ENCODE measurements around the gene LIN28A.

GRCh38 chr1:26373789-26374188 is 36.8 kb upstream of the LIN28A start:
- no peak for TF ChIP-seq BACH2 (CRISPR knock-in tag; IDR thresholded peaks at IDR 0.05; ENCODE audit: borderline replicate concordance)
- no peak for TF ChIP-seq ARNTL (CRISPR knock-in tag; IDR thresholded peaks at IDR 0.05; ENCODE audit: borderline replicate concordance, low read depth)
- TF ChIP-seq, protein P1, sequence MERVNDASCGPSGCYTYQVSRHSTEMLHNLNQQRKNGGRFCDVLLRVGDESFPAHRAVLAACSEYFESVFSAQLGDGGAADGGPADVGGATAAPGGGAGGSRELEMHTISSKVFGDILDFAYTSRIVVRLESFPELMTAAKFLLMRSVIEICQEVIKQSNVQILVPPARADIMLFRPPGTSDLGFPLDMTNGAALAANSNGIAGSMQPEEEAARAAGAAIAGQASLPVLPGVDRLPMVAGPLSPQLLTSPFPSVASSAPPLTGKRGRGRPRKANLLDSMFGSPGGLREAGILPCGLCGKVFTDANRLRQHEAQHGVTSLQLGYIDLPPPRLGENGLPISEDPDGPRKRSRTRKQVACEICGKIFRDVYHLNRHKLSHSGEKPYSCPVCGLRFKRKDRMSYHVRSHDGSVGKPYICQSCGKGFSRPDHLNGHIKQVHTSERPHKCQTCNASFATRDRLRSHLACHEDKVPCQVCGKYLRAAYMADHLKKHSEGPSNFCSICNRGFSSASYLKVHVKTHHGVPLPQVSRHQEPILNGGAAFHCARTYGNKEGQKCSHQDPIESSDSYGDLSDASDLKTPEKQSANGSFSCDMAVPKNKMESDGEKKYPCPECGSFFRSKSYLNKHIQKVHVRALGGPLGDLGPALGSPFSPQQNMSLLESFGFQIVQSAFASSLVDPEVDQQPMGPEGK (CRISPR knock-in tag; IDR thresholded peaks at IDR 0.05; ENCODE audit: borderline replicate concordance), result no peak
- no peak for TF ChIP-seq ESRRG (CRISPR knock-in tag; IDR thresholded peaks at IDR 0.05)
- no peak for TF ChIP-seq ZNF8 (CRISPR knock-in tag; IDR thresholded peaks at IDR 0.05)
- no peak for TF ChIP-seq ZNF70 (CRISPR knock-in tag; IDR thresholded peaks at IDR 0.05)
